Measurements from ENCODE around the gene CHPF2.

The CHPF2 gene

GRCh38 chr7:151249732-151250072 is 17.4 kb downstream of the CHPF2 start (continued):
- TF ChIP-seq ZNF362 (tag by site-specific recombination; IDR thresholded peaks at IDR 0.05) (no peak), ZNF626 (tag by site-specific recombination; IDR thresholded peaks at IDR 0.05) (no peak), SP3 (tag by site-specific recombination; IDR thresholded peaks at IDR 0.05) (peak; percentile 43; the same call in 1 of the 2 replicates), KLF9 (tag by site-specific recombination; IDR thresholded peaks at IDR 0.05; ENCODE audit: low read depth) (peak; percentile 79), PBX3 (CRISPR knock-in tag; IDR thresholded peaks at IDR 0.05) (no peak), ZNF776 (tag by site-specific recombination; IDR thresholded peaks at IDR 0.05; ENCODE audit: borderline replicate concordance) (no peak), REST (tag by site-specific recombination; IDR thresholded peaks at IDR 0.05) (no peak), ZSCAN4 (tag by site-specific recombination; IDR thresholded peaks at IDR 0.05) (no peak), ZNF112 (tag by site-specific recombination; IDR thresholded peaks at IDR 0.05) (no peak), ZNF501 (tag by site-specific recombination; IDR thresholded peaks at IDR 0.05) (no peak), ZNF76 (tag by site-specific recombination; IDR thresholded peaks at IDR 0.05; ENCODE audit: borderline replicate concordance, low read depth) (peak; percentile 16; the same call in 1 of the 2 replicates), ZNF560 (tag by site-specific recombination; IDR thresholded peaks at IDR 0.05; ENCODE audit: borderline replicate concordance) (no peak), ZNF473 (tag by site-specific recombination; IDR thresholded peaks at IDR 0.05) (no peak), ZSCAN23 (tag by site-specific recombination; IDR thresholded peaks at IDR 0.05) (no peak), ZBTB11 (tag by site-specific recombination; conservative IDR thresholded peaks at IDR 0.05; ENCODE audit: low read depth) (no peak), ZBTB48 (tag by site-specific recombination; IDR thresholded peaks at IDR 0.05) (peak; percentile 55; the same call in 1 of the 2 replicates), ZFP69B (tag by site-specific recombination; IDR thresholded peaks at IDR 0.05) (no peak), PATZ1 (tag by site-specific recombination; IDR thresholded peaks at IDR 0.05) (0 out of 2 replicates have a peak, but pooled peaks have one; percentile 1), ZNF366 (tag by site-specific recombination; conservative IDR thresholded peaks at IDR 0.05) (no peak), ZNF549 (tag by site-specific recombination; IDR thresholded peaks at IDR 0.05) (no peak), ZNF26 (tag by site-specific recombination; IDR thresholded peaks at IDR 0.05) (no peak), ZNF658 (tag by site-specific recombination; IDR thresholded peaks at IDR 0.05) (no peak)
